Karpas-422 (cell line): ENCODE data around the gene IFNK. TPM values are rescaled to one million over a fixed set of nuclear protein-coding genes. Genes with fewer than 3 reads are reported as not detected.

Experiments used
- DNase-seq: peaks from one replicate; pipeline ENCODE4 v3.0.0-alpha.2; 2015
- H2AFZ ChIP-seq: fragments of 200-600 bp; sonication (generic); 2 replicates; pipeline ENCODE4 v1.6.1; 2014; ENCODE audit warnings: antibody characterized with exemption, low read length, mixed read lengths
- H3K27ac ChIP-seq: fragments of 200-600 bp; sonication (generic); 2 replicates; pipeline ENCODE4 v1.5.1; 2014; ENCODE audit warnings: mild to moderate bottlenecking, low read length, moderate library complexity
- H3K27me3 ChIP-seq: fragments of 200-600 bp; sonication (generic); 2 replicates; pipeline ENCODE4 v1.6.1; 2014; ENCODE audit warnings: low read length, mixed read lengths
- H3K36me3 ChIP-seq: fragments of 200-600 bp; sonication (generic); 2 replicates; pipeline ENCODE4 v1.6.1; 2014; ENCODE audit warnings: low read length, mixed read lengths; ENCODE audit not compliant: insufficient read depth
- H3K4me1 ChIP-seq: fragments of 200-600 bp; sonication (generic); 2 replicates; pipeline ENCODE4 v1.6.1; 2014; ENCODE audit warnings: mild to moderate bottlenecking, low read length, mixed read lengths
- H3K4me2 ChIP-seq: fragments of 200-600 bp; sonication (generic); 2 replicates; pipeline ENCODE4 v1.6.1; 2014; ENCODE audit warnings: low read length, low read depth, mild to moderate bottlenecking; ENCODE audit not compliant: poor library complexity, severe bottlenecking
- H3K4me3 ChIP-seq: fragments of 200-600 bp; sonication (generic); 2 replicates; pipeline ENCODE4 v1.5.1; 2014; ENCODE audit warnings: mild to moderate bottlenecking, antibody characterized with exemption, low read length, mixed read lengths
- H3K79me2 ChIP-seq: fragments of 200-600 bp; sonication (generic); 2 replicates; pipeline ENCODE4 v1.6.1; 2014; ENCODE audit warnings: mild to moderate bottlenecking, low read length, mixed read lengths
- H3K9ac ChIP-seq: fragments of 200-600 bp; sonication (generic); 2 replicates; pipeline ENCODE4 v1.6.0; 2014; ENCODE audit warnings: low read length
- H3K9me2 ChIP-seq: fragments of 200-600 bp; sonication (generic), shearing (Covaris generic); replicated peaks from 2 replicates; pipeline ENCODE4 v1.6.0; 2014; ENCODE audit warnings: mild to moderate bottlenecking, low read length, moderate library complexity; ENCODE audit not compliant: insufficient read depth
- H3K9me3 ChIP-seq: fragments of 300-700, 200-600 bp; sonication (generic); 2 replicates; pipeline ENCODE4 v1.6.1; 2014; ENCODE audit warnings: low read length, mixed read lengths
- H4K20me1 ChIP-seq: fragments of 200-600 bp; sonication (generic); 2 replicates; pipeline ENCODE4 v1.6.1; 2014; ENCODE audit warnings: mild to moderate bottlenecking, antibody characterized with exemption, low read length, low read depth; ENCODE audit not compliant: insufficient read depth
- total RNA-seq: library from RNA; depleted of rRNA; stranded (reverse); fragments of >200 nt; shearing (Covaris generic); gene quantifications from 2 replicates; pipeline ENCODE4 v1.2.3, GENCODE V29; 2014; ENCODE audit warnings: low replicate concordance

The IFNK gene
- total RNA-seq, 1 experiment from 2014 or later = not detected

DNA sequence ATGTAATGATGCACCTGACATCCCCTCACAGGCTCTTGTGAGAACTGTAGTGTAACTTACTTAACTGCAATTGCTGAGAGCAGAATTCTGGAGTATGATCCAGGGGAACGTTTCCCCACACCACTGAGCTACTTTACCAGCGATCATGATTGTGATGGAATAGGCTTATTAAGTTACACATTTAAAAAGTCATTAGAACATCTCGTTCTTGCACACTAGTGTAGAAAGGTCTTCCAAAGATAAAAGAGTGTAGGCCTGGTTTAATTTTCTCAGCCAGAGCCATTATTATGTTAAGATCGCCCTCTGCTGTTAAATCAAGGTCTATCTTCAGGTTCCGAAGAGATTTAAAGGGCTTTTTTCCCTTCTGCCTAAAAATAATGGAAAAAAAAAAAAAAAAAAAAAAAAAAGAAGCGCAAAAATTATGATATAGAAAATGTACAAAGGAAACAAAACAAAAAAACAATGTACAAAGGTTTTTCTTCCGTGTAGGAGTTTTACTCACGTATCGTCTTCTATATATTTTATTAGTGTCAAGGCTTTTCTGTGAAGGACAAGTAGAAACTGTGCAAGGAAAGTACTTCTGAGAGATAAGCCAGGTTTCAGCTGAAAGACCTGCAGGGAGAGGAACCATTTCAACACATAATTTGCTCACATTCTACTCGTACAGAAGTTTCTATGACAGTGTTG, 24.1 kb downstream of the IFNK start:
- Histone ChIP-seq H3K9me3 (no peaks in the 10 kb centered on the region), H3K4me1 (no peaks in the 10 kb centered on the region), H4K20me1 (no peaks in the 10 kb centered on the region), H3K27ac (no peak overlapping the region), H3K36me3 (peaks cover 16% of the 10 kb centered on the region), H3K27me3 (no peaks in the 10 kb centered on the region), H3K4me2 (no peak overlapping the region), H3K9ac (no peak overlapping the region), H3K4me3 (no peak overlapping the region), H2AFZ (no peak overlapping the region), H3K79me2 (no peaks in the 10 kb centered on the region), H3K9me2 (no peaks in the 10 kb centered on the region)
- peak; percentile 55 for DNase-seq

DNA sequence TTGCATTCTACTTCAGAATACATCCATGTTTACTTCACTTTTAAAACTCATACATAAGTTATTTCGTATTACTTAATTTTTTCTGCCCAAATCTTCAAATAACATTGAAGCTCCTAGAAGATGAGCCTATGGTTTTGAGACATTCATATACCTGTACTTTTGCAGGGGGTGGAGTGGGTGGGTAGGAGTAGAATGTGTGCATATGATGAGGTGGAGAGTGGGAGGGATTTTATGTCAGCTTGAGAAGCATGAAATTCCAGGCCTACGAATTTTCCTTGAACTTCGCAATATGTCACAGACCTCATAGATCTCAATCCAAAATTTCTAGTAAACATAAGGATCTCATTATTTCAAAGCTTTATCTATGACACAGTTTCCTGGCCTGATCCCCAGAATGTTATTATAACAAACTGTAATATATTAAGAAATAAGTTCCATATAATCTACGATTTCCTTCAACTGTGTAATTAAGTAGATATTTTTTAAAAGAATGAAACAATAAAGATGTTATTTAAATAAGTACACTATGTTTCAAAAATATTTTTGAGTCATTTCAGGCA, 25.2 kb downstream of the IFNK start:
- Histone ChIP-seq H3K4me2 (no peak overlapping the region), H4K20me1 (no peaks in the 10 kb centered on the region), H3K9me2 (no peaks in the 10 kb centered on the region), H3K36me3 (peaks cover 27% of the 10 kb centered on the region), H3K4me3 (no peak overlapping the region), H3K27me3 (no peaks in the 10 kb centered on the region), H3K4me1 (no peaks in the 10 kb centered on the region), H3K79me2 (no peaks in the 10 kb centered on the region; the same call in 1 of the 2 replicates), H3K9ac (no peak overlapping the region), H3K9me3 (no peaks in the 10 kb centered on the region), H3K27ac (no peak overlapping the region), H2AFZ (no peak overlapping the region)
- DNase-seq = no peak

DNA sequence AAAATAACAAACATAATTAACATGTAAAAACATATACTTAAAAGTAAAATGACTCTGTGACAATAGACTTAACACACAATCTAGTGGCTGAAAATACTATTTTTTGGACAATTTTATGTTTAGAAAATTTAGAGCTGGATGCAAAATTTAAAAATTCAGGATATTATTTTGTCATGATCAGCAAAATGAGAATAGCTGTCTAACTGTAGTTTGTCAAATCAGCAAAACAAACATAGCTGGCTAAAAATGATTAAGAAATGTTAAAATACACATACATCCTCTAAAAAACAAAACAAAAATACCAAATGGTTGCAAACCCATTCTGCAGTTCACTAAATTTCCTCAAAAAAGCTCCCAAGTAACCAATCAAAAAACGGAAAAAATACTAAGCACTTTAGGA, 30.6 kb downstream of the IFNK start:
- peaks cover 45% of the 10 kb centered on the region for H3K36me3 ChIP-seq
- no peak overlapping the region for H3K9ac ChIP-seq
- no peaks in the 10 kb centered on the region; the same call in 1 of the 2 replicates for H3K79me2 ChIP-seq
- H3K4me3 ChIP-seq = no peak overlapping the region
- H3K4me1 ChIP-seq = no peaks in the 10 kb centered on the region
- no peaks in the 10 kb centered on the region for H4K20me1 ChIP-seq
- no peaks in the 10 kb centered on the region for H3K9me2 ChIP-seq
- no peak overlapping the region for H2AFZ ChIP-seq
- H3K9me3 ChIP-seq = no peaks in the 10 kb centered on the region
- H3K4me2 ChIP-seq = no peak overlapping the region
- no peaks in the 10 kb centered on the region for H3K27me3 ChIP-seq
- no peak for DNase-seq
- H3K27ac ChIP-seq = no peak overlapping the region

DNA sequence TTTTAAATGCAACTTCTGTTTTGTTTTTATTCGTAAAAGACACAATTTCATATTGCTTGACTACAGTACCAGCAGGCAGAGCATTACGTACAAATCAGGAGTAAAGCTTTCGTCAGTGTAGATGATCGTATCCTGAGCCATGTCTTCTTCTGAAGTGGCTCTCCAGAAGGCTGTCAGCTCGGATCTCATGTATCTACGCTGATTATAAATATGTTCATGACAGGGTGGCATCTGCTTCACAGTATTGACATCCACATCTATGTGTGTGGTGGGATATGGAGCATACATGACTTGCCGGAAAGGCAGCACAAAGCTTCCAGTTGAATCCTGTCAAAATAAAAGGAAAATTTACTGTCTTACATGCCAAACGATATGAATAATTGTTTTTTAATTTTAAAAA, 32.4 kb downstream of the IFNK start:
- DNase-seq = no peak
- Histone ChIP-seq H3K79me2 (peaks cover 2% of the 10 kb centered on the region; the same call in 1 of the 2 replicates), H3K4me2 (no peak overlapping the region), H3K9ac (no peak overlapping the region), H3K27ac (no peak overlapping the region), H3K9me2 (no peaks in the 10 kb centered on the region), H3K4me1 (no peaks in the 10 kb centered on the region), H4K20me1 (no peaks in the 10 kb centered on the region), H3K9me3 (no peaks in the 10 kb centered on the region), H3K4me3 (no peak overlapping the region), H3K36me3 (peaks cover 59% of the 10 kb centered on the region), H2AFZ (no peak overlapping the region), H3K27me3 (no peaks in the 10 kb centered on the region)

DNA sequence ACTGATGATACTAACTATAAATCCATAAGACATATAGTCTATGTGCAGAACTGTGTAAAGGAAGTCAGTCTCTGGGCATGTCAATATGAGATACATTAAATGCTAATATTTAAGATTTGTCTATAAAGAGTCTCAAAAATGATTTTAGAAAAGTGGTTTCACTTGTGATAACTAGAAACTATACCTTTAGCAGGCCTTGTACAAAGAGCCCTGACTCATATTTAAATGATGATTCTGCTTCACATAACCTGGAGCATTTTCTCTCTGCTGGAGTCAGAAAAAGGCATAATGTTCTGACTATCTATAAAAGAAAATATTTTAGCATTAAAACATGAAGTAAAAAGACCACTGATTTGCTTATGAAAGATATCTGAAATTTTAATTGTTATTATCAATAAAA, 34.2 kb downstream of the IFNK start:
- Histone ChIP-seq H3K4me1 (peaks cover 4% of the 10 kb centered on the region), H3K36me3 (peaks cover 68% of the 10 kb centered on the region), H4K20me1 (no peaks in the 10 kb centered on the region), H3K4me3 (no peak overlapping the region), H3K9me2 (no peaks in the 10 kb centered on the region), H3K4me2 (no peak overlapping the region), H3K9ac (no peak overlapping the region), H3K27me3 (no peaks in the 10 kb centered on the region), H3K9me3 (no peaks in the 10 kb centered on the region), H3K27ac (no peak overlapping the region), H2AFZ (no peak overlapping the region), H3K79me2 (peaks cover 2% of the 10 kb centered on the region; the same call in 1 of the 2 replicates)
- DNase-seq = no peak

DNA sequence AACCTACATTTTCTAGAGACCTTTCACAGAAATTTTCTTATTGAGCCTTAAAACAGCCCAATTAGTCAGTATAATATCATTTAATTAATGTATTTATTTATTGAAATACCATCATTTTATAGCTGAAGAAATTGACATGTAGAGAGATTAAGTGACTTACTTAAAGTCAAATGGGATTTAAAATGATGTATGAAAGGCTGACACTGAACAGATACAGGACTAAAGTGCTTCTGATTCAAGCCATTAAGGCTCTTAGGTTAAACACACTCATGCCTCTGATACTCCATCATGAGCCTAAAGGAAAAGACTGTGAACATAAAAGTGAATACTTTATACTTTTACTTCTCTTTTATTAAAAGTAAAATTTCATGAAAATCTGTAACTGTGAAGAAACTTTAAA, 36.4 kb downstream of the IFNK start:
- 0 out of 2 replicates have a peak, but pooled peaks cover 5% of the 10 kb centered on the region for H3K79me2 ChIP-seq

DNA sequence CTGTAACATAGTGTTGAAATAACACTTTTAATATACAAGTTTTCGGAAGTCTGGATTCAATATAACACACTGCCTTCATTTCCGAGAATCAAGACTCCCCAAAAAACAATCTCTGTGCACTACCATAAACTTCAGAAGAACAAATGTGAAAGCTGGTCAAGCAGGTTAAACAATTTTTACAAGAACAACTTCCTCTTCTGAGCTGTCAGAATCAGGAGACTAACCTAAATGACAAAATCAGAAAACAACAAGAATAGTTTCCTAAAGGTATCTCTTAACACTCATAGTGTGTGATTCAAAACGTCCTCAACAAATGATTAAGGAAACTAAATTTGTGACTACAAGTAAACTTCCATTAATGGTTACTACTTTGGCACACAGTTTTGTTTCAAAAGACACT, 37.6 kb downstream of the IFNK start:
- Histone ChIP-seq H3K27ac (no peak overlapping the region), H3K4me3 (no peak overlapping the region), H3K9ac (no peak overlapping the region), H3K4me2 (no peak overlapping the region), H3K79me2 (peaks cover 5% of the 10 kb centered on the region; the same call in 1 of the 2 replicates), H2AFZ (no peak overlapping the region), H3K9me3 (no peaks in the 10 kb centered on the region), H3K4me1 (peaks cover 33% of the 10 kb centered on the region), H4K20me1 (no peaks in the 10 kb centered on the region), H3K36me3 (peaks cover 47% of the 10 kb centered on the region), H3K27me3 (no peaks in the 10 kb centered on the region), H3K9me2 (no peaks in the 10 kb centered on the region)
- no peak for DNase-seq

More for the DNA sequence above, 36.4 kb downstream of the IFNK start:
- Histone ChIP-seq H3K9me3 (no peaks in the 10 kb centered on the region), H3K4me2 (no peak overlapping the region), H3K9me2 (no peaks in the 10 kb centered on the region), H4K20me1 (no peaks in the 10 kb centered on the region), H3K36me3 (peaks cover 48% of the 10 kb centered on the region), H3K27me3 (no peaks in the 10 kb centered on the region), H2AFZ (no peak overlapping the region), H3K4me3 (no peak overlapping the region), H3K9ac (no peak overlapping the region), H3K27ac (no peak overlapping the region), H3K4me1 (peaks cover 26% of the 10 kb centered on the region)
- no peak for DNase-seq

DNA sequence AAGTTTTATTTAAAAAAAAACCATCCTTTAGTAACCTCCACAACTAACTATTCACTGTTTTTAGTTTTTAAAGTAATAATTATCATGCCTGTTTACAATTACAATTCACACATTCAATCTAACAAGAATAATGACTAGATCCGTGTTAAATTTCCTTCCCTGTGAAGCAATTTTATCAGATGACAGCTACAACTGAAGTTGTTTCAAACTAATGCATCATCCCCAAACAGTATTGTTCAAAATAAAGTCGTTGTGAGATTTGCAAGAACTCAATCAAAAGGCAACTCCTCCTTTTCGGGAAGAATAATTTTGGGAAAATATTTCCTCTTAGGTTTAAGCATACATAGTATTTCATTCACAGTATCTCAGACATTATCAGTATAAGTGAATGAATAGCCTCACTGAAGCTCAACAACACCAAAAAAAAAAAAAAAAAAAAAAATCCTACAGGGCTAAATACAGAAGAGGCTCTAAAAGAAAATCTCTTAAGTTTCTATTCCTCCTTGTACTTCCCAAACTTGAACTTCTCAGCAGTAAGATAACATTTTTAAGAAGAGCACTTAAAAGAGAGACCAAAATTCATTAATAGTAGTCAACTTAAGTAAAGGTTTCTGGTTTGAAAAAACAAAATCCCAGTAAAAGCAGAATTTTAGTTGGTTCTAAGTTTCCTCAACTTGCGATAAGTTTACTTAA, 39.8 kb downstream of the IFNK start:
- no peaks in the 10 kb centered on the region for H4K20me1 ChIP-seq
- peaks cover 33% of the 10 kb centered on the region for H3K4me1 ChIP-seq
- no peaks in the 10 kb centered on the region for H3K9me3 ChIP-seq
- 0 out of 2 replicates have a peak overlapping the region, but pooled peaks have one; percentile 2 for H3K9ac ChIP-seq
- H3K4me2 ChIP-seq = peak overlapping the region; percentile 56
- H3K36me3 ChIP-seq = peaks cover 33% of the 10 kb centered on the region
- peaks cover 26% of the 10 kb centered on the region for H3K79me2 ChIP-seq
- DNase-seq = peak; percentile 65
- H3K4me3 ChIP-seq = 0 out of 2 replicates have a peak overlapping the region, but pooled peaks have one; percentile 9
- no peaks in the 10 kb centered on the region for H3K9me2 ChIP-seq
- no peaks in the 10 kb centered on the region for H3K27me3 ChIP-seq
- no peak overlapping the region for H2AFZ ChIP-seq
- H3K27ac ChIP-seq = peak overlapping the region; percentile 61
